Measurements from ENCODE around the gene MYH9.
A peak's percentile ranks its signal among the peaks of the same experiment; 100 is the strongest.

Gene MYH9

DNA sequence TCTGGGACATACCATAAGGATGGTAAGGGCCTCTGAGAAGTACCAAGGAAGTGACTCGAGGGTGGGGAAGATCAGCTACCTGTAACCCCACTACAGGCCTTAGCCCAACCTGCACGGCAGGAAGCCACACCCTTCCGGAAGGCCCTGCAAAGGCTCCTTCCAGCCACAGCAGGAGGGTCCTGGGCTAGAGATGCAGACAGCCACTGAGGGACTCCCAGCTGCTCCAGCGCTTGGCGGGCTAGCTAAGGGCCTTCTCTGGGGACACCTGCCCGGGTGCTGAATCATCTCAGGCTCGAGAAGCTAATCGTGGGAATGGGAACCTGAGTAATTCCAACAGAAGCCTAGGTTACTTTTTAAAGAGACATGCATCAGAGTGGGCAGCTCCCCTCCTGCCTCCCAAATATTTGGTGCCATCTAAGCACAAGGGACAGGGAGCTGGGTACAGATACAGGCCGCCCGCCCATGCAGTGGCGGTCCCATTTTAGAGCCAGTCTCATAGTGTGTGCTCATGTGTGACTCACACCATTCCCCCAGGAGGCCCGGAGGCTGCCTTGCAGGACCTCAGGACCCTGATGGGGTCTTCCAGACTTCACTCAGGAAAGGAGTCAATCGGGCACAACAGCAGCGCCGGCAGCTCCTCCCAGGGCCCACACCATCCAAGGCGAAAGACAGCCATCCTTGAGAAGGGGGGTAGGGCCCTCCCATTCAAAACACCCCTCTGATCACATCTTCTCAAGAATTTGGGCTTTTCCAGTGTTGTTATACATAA, 8.0 kb downstream of the MYH9 start:
- H3K9me2 ChIP-seq (replicated peaks; ENCODE audit: insufficient read depth, low read length), result no peaks in the 10 kb centered on the region
- TF ChIP-seq EZH2 (optimal IDR thresholded peaks at IDR 0.05; ENCODE audit: low read depth, low read length), result no peak
- no peak for TF ChIP-seq EZH2phosphoT487 (IDR thresholded peaks at IDR 0.05; ENCODE audit: low read length)
- no peak for TF ChIP-seq CTCF (IDR thresholded peaks at IDR 0.05; ENCODE audit: low read length)
- no peak overlapping the region for H3K9ac ChIP-seq (ENCODE audit: low read length)
- H4K20me1 ChIP-seq (ENCODE audit: insufficient read depth, low read length), result peaks cover 24% of the 10 kb centered on the region
- DNase-seq, result peak; percentile 22
- H2AFZ ChIP-seq (ENCODE audit: low read length), result no peak overlapping the region
- peaks cover 95% of the 10 kb centered on the region for H3K79me2 ChIP-seq (ENCODE audit: low read length)
- peaks cover 13% of the 10 kb centered on the region for H3K36me3 ChIP-seq (replicated peaks; ENCODE audit: insufficient read depth, low read length)
- H3K9me3 ChIP-seq (replicated peaks; ENCODE audit: insufficient read depth, low read length), result no peaks in the 10 kb centered on the region
- no peaks in the 10 kb centered on the region for H3K27me3 ChIP-seq (replicated peaks; ENCODE audit: insufficient read depth, low read length)
- peak overlapping the region; percentile 25; the same call in 1 of the 2 replicates for H3K27ac ChIP-seq (ENCODE audit: low read length)
- peak overlapping the region; percentile 29; the same call in 1 of the 2 replicates for H3K4me2 ChIP-seq (ENCODE audit: low read depth, low read length)
- H3K4me1 ChIP-seq (ENCODE audit: low read length), result peaks cover 70% of the 10 kb centered on the region
- H3K4me3 ChIP-seq (ENCODE audit: low read length), result no peak overlapping the region
- peaks cover 53% of the 10 kb centered on the region for H3F3A ChIP-seq (ENCODE audit: insufficient read depth, low read length)

DNA sequence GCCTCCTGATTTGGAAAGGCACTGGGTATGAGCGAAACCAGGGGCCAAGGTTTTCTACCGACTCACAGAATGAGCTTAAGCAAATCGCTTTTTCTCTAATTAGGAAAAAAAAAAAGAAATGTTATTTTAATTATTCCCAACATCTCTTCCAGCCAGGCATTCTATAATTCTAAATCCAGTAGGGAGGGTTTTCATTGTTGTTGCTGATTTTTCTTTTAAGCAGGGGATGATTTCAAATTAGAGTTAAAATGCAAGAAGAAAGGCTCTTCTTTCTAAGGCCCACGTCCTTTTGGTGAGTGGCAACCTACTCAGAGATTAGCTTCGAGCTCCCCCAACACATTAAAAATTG, 8.9 kb downstream of the MYH9 start:
- Histone ChIP-seq H3K9ac (ENCODE audit: low read length) (no peak overlapping the region), H3K4me3 (ENCODE audit: low read length) (no peak overlapping the region), H3F3A (ENCODE audit: insufficient read depth, low read length) (peaks cover 47% of the 10 kb centered on the region), H3K27me3 (replicated peaks; ENCODE audit: insufficient read depth, low read length) (no peaks in the 10 kb centered on the region), H4K20me1 (ENCODE audit: insufficient read depth, low read length) (peaks cover 30% of the 10 kb centered on the region), H3K36me3 (replicated peaks; ENCODE audit: insufficient read depth, low read length) (peaks cover 13% of the 10 kb centered on the region), H3K4me2 (ENCODE audit: low read depth, low read length) (peak overlapping the region; percentile 47; the same call in 1 of the 2 replicates), H2AFZ (ENCODE audit: low read length) (no peak overlapping the region), H3K79me2 (ENCODE audit: low read length) (peaks cover 96% of the 10 kb centered on the region), H3K9me2 (replicated peaks; ENCODE audit: insufficient read depth, low read length) (no peaks in the 10 kb centered on the region), H3K4me1 (ENCODE audit: low read length) (peaks cover 70% of the 10 kb centered on the region), H3K9me3 (replicated peaks; ENCODE audit: insufficient read depth, low read length) (no peaks in the 10 kb centered on the region), H3K27ac (ENCODE audit: low read length) (peak overlapping the region; percentile 70; the same call in 1 of the 2 replicates)
- DNase-seq, result no peak
- TF ChIP-seq EZH2 (optimal IDR thresholded peaks at IDR 0.05; ENCODE audit: low read depth, low read length), result no peak
- no peak for TF ChIP-seq CTCF (IDR thresholded peaks at IDR 0.05; ENCODE audit: low read length)
- no peak for TF ChIP-seq EZH2phosphoT487 (IDR thresholded peaks at IDR 0.05; ENCODE audit: low read length)

GRCh38 chr22:36378080-36378868, 9.5 kb downstream of the MYH9 start:
- H3K9me3 ChIP-seq (replicated peaks; ENCODE audit: insufficient read depth, low read length), result no peaks in the 10 kb centered on the region
- peaks cover 100% of the 10 kb centered on the region for H3K79me2 ChIP-seq (ENCODE audit: low read length)
- peaks cover 35% of the 10 kb centered on the region for H4K20me1 ChIP-seq (ENCODE audit: insufficient read depth, low read length)
- no peak overlapping the region for H2AFZ ChIP-seq (ENCODE audit: low read length)
- H3K4me2 ChIP-seq (ENCODE audit: low read depth, low read length), result peak overlapping the region; percentile 47; the same call in 1 of the 2 replicates
- DNase-seq, result no peak
- H3K4me3 ChIP-seq (ENCODE audit: low read length), result peak overlapping the region; percentile 2; the same call in 1 of the 2 replicates
- H3K9me2 ChIP-seq (replicated peaks; ENCODE audit: insufficient read depth, low read length), result no peaks in the 10 kb centered on the region
- TF ChIP-seq EZH2 (optimal IDR thresholded peaks at IDR 0.05; ENCODE audit: low read depth, low read length) (no peak), CTCF (IDR thresholded peaks at IDR 0.05; ENCODE audit: low read length) (no peak), EZH2phosphoT487 (IDR thresholded peaks at IDR 0.05; ENCODE audit: low read length) (no peak)
- no peaks in the 10 kb centered on the region for H3K27me3 ChIP-seq (replicated peaks; ENCODE audit: insufficient read depth, low read length)
- no peak overlapping the region for H3K9ac ChIP-seq (ENCODE audit: low read length)
- H3K36me3 ChIP-seq (replicated peaks; ENCODE audit: insufficient read depth, low read length), result peaks cover 13% of the 10 kb centered on the region
- peak overlapping the region; percentile 70; the same call in 1 of the 2 replicates for H3K27ac ChIP-seq (ENCODE audit: low read length)
- peaks cover 48% of the 10 kb centered on the region for H3F3A ChIP-seq (ENCODE audit: insufficient read depth, low read length)
- peaks cover 74% of the 10 kb centered on the region for H3K4me1 ChIP-seq (ENCODE audit: low read length)
